Measurements from ENCODE around the gene CDK5. TPM values are rescaled to one million over a fixed set of nuclear protein-coding genes. Genes with fewer than 3 reads are reported as not detected.
A peak's percentile ranks its signal among the peaks of the same experiment; 100 is the strongest.

The CDK5 gene
- total and polyA plus RNA-seq, 4 donors = 6.8 to 17.3 (median 9.2) TPM

DNA sequence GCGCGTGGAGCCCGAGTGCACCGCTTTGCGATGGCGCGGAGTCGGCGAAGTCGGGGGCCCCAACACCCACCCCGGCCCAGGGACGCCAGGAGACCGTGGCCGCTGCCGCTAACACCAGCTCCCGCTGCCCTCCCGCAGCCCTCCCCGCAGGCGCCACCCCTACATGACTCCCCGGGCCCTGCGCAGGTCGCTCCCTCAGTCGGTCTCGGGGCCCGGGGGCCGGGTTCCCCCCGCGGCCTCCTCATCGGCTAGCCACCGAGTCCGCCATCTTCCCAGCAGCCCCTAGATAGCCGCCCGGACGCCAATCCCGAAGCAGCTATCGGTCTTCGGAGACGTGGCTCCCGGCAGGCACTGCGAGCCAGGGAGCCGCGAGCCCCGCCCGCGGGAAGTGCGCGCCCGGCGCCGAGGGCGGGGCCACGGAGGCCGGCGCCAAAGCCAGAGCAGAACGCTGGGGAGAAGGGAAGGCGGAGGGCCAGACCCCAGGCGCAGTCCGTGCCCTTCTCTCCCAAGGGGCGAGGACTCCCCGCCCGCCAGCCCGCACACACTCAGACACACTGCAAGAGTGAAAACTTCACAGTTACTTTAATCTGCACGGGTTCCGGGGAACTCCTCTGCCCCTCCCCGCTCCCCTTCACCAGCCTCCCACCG lies 22.9 kb upstream of the CDK5 start, which contains the start of gene FASTK:
Gene FASTK, minus strand, starts transcription at position 288 of the 648 bp plus-strand sequence. Its CDS starts 43 bp downstream, at position 245.
- DNase-seq (peak; percentile 92 to 95 (median 94)), ATAC-seq (ENCODE audit: insufficient read depth, low FRiP score) (peak; percentile 90)
- Histone ChIP-seq H3K9ac (ENCODE audit: insufficient read depth in 1 of 2, low read length in 2 of 2) (peak within 1 kb of the TSS in 1 of 2 donors; percentile 7), H3K4me1 (ENCODE audit: control insufficient read depth in 5 of 5, insufficient read depth in 5 of 5, low read length in 5 of 5) (peaks cover 13 to 52% (median 33%) of the 10 kb centered on the region in 5 donors), H3K27ac (ENCODE audit: low read depth in 1 of 2, low read length in 1 of 2) (peak within 1 kb of the TSS; percentile 94), H3K36me3 (ENCODE audit: control insufficient read depth in 4 of 4, insufficient read depth in 4 of 4, low read length in 4 of 4) (peaks cover 0 to 14% (median 10%) of the 10 kb centered on the region in 4 donors), H3K27me3 (ENCODE audit: control insufficient read depth in 3 of 3, insufficient read depth in 3 of 3, low read length in 2 of 3) (no peaks in the 10 kb centered on the region), H3K4me3 (peak within 1 kb of the TSS; percentile 88), H3K9me3 (ENCODE audit: control insufficient read depth in 4 of 4, insufficient read depth in 3 of 4, low read length in 3 of 4) (no peaks in the 10 kb centered on the region)
- TF ChIP-seq, protein P1, sequence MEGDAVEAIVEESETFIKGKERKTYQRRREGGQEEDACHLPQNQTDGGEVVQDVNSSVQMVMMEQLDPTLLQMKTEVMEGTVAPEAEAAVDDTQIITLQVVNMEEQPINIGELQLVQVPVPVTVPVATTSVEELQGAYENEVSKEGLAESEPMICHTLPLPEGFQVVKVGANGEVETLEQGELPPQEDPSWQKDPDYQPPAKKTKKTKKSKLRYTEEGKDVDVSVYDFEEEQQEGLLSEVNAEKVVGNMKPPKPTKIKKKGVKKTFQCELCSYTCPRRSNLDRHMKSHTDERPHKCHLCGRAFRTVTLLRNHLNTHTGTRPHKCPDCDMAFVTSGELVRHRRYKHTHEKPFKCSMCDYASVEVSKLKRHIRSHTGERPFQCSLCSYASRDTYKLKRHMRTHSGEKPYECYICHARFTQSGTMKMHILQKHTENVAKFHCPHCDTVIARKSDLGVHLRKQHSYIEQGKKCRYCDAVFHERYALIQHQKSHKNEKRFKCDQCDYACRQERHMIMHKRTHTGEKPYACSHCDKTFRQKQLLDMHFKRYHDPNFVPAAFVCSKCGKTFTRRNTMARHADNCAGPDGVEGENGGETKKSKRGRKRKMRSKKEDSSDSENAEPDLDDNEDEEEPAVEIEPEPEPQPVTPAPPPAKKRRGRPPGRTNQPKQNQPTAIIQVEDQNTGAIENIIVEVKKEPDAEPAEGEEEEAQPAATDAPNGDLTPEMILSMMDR (IDR thresholded peaks at IDR 0.05; ENCODE audit: control extremely low read depth, extremely low read depth) = no peak
- 2% methylated on average over 61 to 66 of the region's 66 CpGs for WGBS, 2 donors

DNA sequence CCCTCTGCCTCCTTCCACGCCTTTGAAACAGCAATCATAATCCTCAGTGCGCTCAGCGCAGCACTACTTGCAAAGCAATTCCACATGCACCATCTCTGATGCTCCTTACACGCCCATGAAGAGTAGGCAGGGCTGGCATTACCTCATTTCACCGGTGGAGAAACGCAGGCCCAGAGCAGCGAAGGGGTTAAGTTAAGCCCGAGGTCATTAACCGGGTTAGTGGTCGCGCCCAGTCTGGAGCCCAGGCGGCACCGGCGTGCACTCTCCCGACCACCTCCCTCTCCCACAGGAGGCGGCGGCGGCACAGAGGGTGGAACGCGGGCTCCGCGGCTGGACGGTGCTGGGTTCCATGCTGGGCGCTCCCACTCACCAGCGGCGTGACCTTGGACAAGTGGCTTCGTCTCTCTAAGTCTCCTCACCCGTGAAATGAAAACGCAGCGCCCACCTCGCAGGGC lies 22.4 kb upstream of the CDK5 start:
- peak overlapping the region; percentile 88 for H3K4me3 ChIP-seq
- no peak for DNase-seq
- H3K9me3 ChIP-seq (ENCODE audit: control insufficient read depth in 4 of 4, insufficient read depth in 3 of 4, low read length in 3 of 4) = no peaks in the 10 kb centered on the region
- 1% methylated on average over 31 of the region's 31 CpGs for WGBS, 2 donors
- peaks cover 8 to 46% (median 28%) of the 10 kb centered on the region in 5 donors for H3K4me1 ChIP-seq (ENCODE audit: control insufficient read depth in 5 of 5, insufficient read depth in 5 of 5, low read length in 5 of 5)
- peak; percentile 1 for ATAC-seq (ENCODE audit: insufficient read depth, low FRiP score)
- H3K27ac ChIP-seq (ENCODE audit: low read depth in 1 of 2, low read length in 1 of 2) = peak overlapping the region; percentile 94
- peaks cover 5 to 19% (median 14%) of the 10 kb centered on the region in 4 donors for H3K36me3 ChIP-seq (ENCODE audit: control insufficient read depth in 4 of 4, insufficient read depth in 4 of 4, low read length in 4 of 4)
- TF ChIP-seq, protein P1 (IDR thresholded peaks at IDR 0.05; ENCODE audit: control extremely low read depth, extremely low read depth) = no peak
- no peaks in the 10 kb centered on the region for H3K27me3 ChIP-seq (ENCODE audit: control insufficient read depth in 3 of 3, insufficient read depth in 3 of 3, low read length in 2 of 3)
- peak overlapping the region in 1 of 2 donors; percentile 7 for H3K9ac ChIP-seq (ENCODE audit: insufficient read depth in 1 of 2, low read length in 2 of 2)

DNA sequence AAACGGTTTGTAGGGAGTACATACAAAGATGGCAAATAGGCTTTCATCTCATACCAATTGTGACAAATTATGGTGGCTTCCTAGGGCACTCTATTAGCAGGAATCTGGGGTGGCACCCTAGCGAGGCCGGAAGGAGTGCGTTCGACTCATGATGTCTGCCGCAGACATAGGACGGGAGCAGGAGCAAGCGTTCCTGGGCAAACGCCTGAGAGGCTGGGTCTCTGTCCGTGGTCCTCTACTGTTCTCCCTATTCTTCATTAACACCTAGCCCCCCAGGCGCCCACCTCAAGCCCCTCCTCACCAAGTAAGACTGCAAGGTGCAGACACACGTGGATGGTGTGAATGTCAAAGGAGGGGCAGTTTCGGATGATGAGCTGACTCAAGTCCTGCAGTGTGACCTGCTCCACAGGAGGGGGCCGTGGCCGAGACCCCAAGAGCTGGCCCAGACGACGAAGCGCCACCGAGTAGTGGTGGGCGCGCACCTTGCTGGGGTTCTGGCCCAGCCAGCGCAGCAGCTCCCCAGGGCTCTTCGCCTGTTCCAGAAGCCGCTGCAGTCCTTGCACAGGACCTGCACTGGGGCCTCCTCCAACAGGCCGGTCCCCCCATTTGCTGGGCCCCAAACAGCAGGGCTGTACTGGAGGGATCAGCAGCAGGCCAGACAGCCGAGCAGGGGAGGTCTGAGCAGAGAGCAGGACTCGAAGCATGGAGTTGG lies 21.7 kb upstream of the CDK5 start:
- 78 to 89% methylated on average over 26 to 27 of the region's 27 CpGs for WGBS, 2 donors
- H3K4me3 ChIP-seq = no peak overlapping the region
- H3K27ac ChIP-seq (ENCODE audit: low read depth in 1 of 2, low read length in 1 of 2) = no peak overlapping the region
- no peaks in the 10 kb centered on the region for H3K9me3 ChIP-seq (ENCODE audit: control insufficient read depth in 4 of 4, insufficient read depth in 3 of 4, low read length in 3 of 4)
- no peak overlapping the region for H3K9ac ChIP-seq (ENCODE audit: insufficient read depth in 1 of 2, low read length in 2 of 2)
- no peaks in the 10 kb centered on the region for H3K27me3 ChIP-seq (ENCODE audit: control insufficient read depth in 3 of 3, insufficient read depth in 3 of 3, low read length in 2 of 3)
- peaks cover 11 to 25% (median 20%) of the 10 kb centered on the region in 4 donors for H3K36me3 ChIP-seq (ENCODE audit: control insufficient read depth in 4 of 4, insufficient read depth in 4 of 4, low read length in 4 of 4)
- TF ChIP-seq, protein P1 (IDR thresholded peaks at IDR 0.05; ENCODE audit: control extremely low read depth, extremely low read depth) = no peak
- peaks cover 4 to 43% (median 23%) of the 10 kb centered on the region in 5 donors for H3K4me1 ChIP-seq (ENCODE audit: control insufficient read depth in 5 of 5, insufficient read depth in 5 of 5, low read length in 5 of 5)
- no peak for ATAC-seq (ENCODE audit: insufficient read depth, low FRiP score)
- peak in 1 of 3 donors; percentile 12 for DNase-seq

Measured in lung (tissue), 12 donors.